K562 (cell line): ENCODE data around the gene POMGNT1.

ENCODE experiments used
- BHLHE40 ChIP-seq: IDR thresholded peaks from 2 replicates; pipeline ENCODE4 v1.6.1; 2011; ENCODE audit warnings: low read length, improper control_type of control experiment
- CTCF ChIP-seq, 3 experiments: IDR thresholded peaks in 2 of 3; conservative IDR thresholded peaks in 1 of 3; 2 replicates each; pipeline ENCODE4 v1.5.1; 2011 to 2012; ENCODE audit warnings: low read length in 3 of 3, mild to moderate bottlenecking in 3 of 3, control low read depth in 2 of 3, improper control_type of control experiment in 1 of 3, inconsistent platforms in 1 of 3, low read depth in 1 of 3, mixed read lengths in 1 of 3, moderate library complexity in 1 of 3; ENCODE audit not compliant: insufficient read depth in 2 of 3
- NFIC ChIP-seq: fragments of 450-650 bp; IDR thresholded peaks from 2 replicates; pipeline ENCODE4 v1.6.1; 2017; ENCODE audit warnings: mild to moderate bottlenecking, inconsistent platforms
- NFXL1 ChIP-seq: fragments of 450-650 bp; formaldehyde crosslinking; IDR thresholded peaks from 2 replicates; pipeline ENCODE4 v1.4.0; 2021; ENCODE audit warnings: mild to moderate bottlenecking
- POLR2AphosphoS5 ChIP-seq: IDR thresholded peaks from 2 replicates; pipeline ENCODE4 v1.6.1; 2011; ENCODE audit warnings: mild to moderate bottlenecking, low read depth, low read length, moderate library complexity; ENCODE audit not compliant: control insufficient read depth, insufficient read depth
- TAF1 ChIP-seq: IDR thresholded peaks from 2 replicates; pipeline ENCODE4 v1.6.1; 2011; ENCODE audit warnings: mild to moderate bottlenecking, low read length, moderate library complexity; ENCODE audit not compliant: insufficient read depth, control insufficient read depth, severe bottlenecking; ENCODE audit errors: extremely low read depth
- USF1 ChIP-seq: sonication (generic); formaldehyde crosslinking; IDR thresholded peaks from 2 replicates; pipeline ENCODE4 v1.9.0; 2022; ENCODE audit warnings: mild to moderate bottlenecking, missing genetic modification reagents

GRCh38 chr1:46153228-46153627 lies 45.0 kb downstream of the POMGNT1 start:
- TF ChIP-seq USF1 (CRISPR knock-in tag) = no peak
- no peak for TF ChIP-seq NFXL1
- no peak for TF ChIP-seq NFIC
- TF ChIP-seq CTCF (IDR thresholded peaks at IDR 0.05 in 2 of 3, conservative IDR thresholded peaks at IDR 0.05 in 1 of 3; ENCODE audit: insufficient read depth in 2 of 3, low read depth in 1 of 3, low read length in 3 of 3) = no peak
- no peak for TF ChIP-seq POLR2AphosphoS5
- TF ChIP-seq BHLHE40 = no peak
- no peak for TF ChIP-seq TAF1
